HG03159 (cell line): ENCODE data around the gene ADAMTSL5.
A peak's percentile ranks its signal among the peaks of the same experiment; 100 is the strongest.

Experiments used
- ATAC-seq: cut with Tn5 transposase; IDR thresholded peaks from one replicate; pipeline ENCODE4 v1.9.1; 2021; ENCODE audit warnings: mild to moderate bottlenecking, moderate library complexity; ENCODE audit not compliant: unreplicated experiment

ADAMTSL5 gene

GRCh38 chr19:1496714-1497577, 15.9 kb downstream of the ADAMTSL5 start:
- ATAC-seq, result no peak

GRCh38 chr19:1495799-1496713, 16.8 kb downstream of the ADAMTSL5 start:
- no peak for ATAC-seq

- no peak for ATAC-seq
Observed at GRCh38 chr19:1495051-1495798, 17.6 kb downstream of the ADAMTSL5 start.

- ATAC-seq, result no peak
Observed at GRCh38 chr19:1494115-1494815, 18.6 kb downstream of the ADAMTSL5 start.

GRCh38 chr19:1492474-1493006, 20.3 kb downstream of the ADAMTSL5 start:
- no peak for ATAC-seq

GRCh38 chr19:1491849-1492170, 21.0 kb downstream of the ADAMTSL5 start:
- ATAC-seq, result no peak

- ATAC-seq, result no peak
Observed at GRCh38 chr19:1491114-1491848, 21.5 kb downstream of the ADAMTSL5 start, which contains the start of gene REEP6. Gene REEP6, plus strand, starts transcription at chr19:1491181. Its CDS starts 89 bp downstream, at chr19:1491270.

- peak; percentile 76 for ATAC-seq
Observed at GRCh38 chr19:1490311-1491113, 22.3 kb downstream of the ADAMTSL5 start, which contains the start of gene PCSK4. Gene PCSK4, minus strand, starts transcription at chr19:1490350. Its CDS starts 4 bp downstream, at chr19:1490346.

GRCh38 chr19:1489463-1490310, 23.1 kb downstream of the ADAMTSL5 start:
- no peak for ATAC-seq

- ATAC-seq, result no peak
Observed at GRCh38 chr19:1488282-1488601, 24.6 kb downstream of the ADAMTSL5 start.

GRCh38 chr19:1487576-1488281, 25.1 kb downstream of the ADAMTSL5 start:
- ATAC-seq, result no peak

GRCh38 chr19:1486720-1487575, 25.9 kb downstream of the ADAMTSL5 start:
- no peak for ATAC-seq

- ATAC-seq, result no peak
Observed at GRCh38 chr19:1483979-1484428, 28.8 kb downstream of the ADAMTSL5 start.

- ATAC-seq, result no peak
Observed at GRCh38 chr19:1483131-1483978, 29.5 kb downstream of the ADAMTSL5 start.
